OCI-LY3 (cell line): ENCODE data around the gene IQSEC1.

Experiments used
- EZH2phosphoT487 ChIP-seq: fragments of 200-600 bp; shearing (Covaris generic); IDR thresholded peaks from 2 replicates; pipeline ENCODE4 v1.6.1; 2018; ENCODE audit warnings: antibody characterized with exemption, mixed run types, low read depth
- TF ChIP-seq, protein P1 (sequence below): fragments of 200-600, 300-600 bp; sonication (generic); IDR thresholded peaks from 2 replicates; pipeline ENCODE4 v1.5.1; 2014; ENCODE audit warnings: antibody characterized with exemption, low read length, low read depth

DNA sequence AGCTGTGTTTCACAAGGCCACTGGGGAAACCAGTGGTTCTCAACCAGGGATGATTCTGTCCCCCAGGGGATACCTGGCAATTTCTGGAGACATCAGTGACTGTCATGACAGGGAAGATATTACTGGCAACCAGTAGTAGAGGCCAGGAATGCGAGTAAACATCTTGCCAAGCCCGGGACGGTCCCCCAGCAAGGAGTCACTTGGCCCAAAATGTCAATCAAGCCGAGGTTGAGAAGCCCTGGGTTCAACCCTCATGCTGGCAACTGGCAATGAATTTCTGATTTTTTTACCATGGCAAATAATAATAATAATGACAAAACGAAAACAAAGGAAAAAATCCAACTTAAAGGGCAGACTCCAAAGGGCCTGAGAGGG lies 166.3 kb downstream of the IQSEC1 start:
- TF ChIP-seq, protein P1, sequence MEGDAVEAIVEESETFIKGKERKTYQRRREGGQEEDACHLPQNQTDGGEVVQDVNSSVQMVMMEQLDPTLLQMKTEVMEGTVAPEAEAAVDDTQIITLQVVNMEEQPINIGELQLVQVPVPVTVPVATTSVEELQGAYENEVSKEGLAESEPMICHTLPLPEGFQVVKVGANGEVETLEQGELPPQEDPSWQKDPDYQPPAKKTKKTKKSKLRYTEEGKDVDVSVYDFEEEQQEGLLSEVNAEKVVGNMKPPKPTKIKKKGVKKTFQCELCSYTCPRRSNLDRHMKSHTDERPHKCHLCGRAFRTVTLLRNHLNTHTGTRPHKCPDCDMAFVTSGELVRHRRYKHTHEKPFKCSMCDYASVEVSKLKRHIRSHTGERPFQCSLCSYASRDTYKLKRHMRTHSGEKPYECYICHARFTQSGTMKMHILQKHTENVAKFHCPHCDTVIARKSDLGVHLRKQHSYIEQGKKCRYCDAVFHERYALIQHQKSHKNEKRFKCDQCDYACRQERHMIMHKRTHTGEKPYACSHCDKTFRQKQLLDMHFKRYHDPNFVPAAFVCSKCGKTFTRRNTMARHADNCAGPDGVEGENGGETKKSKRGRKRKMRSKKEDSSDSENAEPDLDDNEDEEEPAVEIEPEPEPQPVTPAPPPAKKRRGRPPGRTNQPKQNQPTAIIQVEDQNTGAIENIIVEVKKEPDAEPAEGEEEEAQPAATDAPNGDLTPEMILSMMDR = no peak
- TF ChIP-seq EZH2phosphoT487 = no peak
